HG02840 (cell line): ENCODE results near the gene GALNT2.

Experiments used
- ATAC-seq: cut with Tn5 transposase; IDR thresholded peaks from one replicate; pipeline ENCODE4 v1.9.1; 2021; ENCODE audit warnings: mild to moderate bottlenecking, moderate library complexity, moderate number of reproducible peaks; ENCODE audit not compliant: unreplicated experiment, low FRiP score

GALNT2 gene

DNA sequence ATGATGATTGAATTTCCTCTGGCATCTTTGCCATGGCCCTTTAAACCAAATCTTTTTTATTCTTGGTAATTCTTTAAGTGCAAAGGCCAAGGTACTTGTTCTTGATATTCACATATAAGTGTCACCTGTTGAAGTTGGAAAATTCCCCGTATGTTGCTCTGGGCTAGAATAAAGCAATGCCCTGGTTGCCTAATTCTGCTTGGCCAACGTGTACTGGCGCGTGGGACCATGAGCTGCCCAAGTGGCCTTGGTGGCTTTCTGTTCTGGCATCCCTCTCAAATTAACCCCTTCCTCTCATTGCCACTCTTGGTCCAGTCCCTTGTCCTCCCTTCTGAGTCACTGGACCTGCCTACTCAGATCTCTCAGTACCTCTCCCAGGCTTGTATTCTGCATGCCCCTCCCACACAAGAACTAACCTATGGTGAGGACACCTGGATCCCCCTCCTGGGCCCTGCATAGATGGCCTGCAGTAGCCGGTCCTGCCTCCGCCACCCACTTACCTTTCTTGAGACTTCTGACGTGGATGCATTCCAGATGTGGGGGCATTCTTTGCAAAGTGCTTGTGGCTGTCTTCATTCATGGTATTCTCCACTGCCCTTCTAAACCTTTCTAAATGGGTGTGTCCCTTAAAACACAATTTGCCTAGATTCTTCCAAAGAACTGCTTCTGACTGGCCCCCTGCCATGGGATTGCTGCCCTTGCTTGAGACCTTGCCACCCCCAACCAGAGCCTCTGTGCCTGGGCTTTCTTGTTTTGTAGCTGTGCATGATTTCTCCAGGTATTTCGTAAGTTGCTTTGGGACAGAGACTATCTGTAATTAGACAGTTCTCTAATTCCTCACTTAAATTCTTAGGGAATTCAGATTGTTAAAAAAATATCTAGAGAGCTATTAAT, 152.4 kb downstream of the GALNT2 start:
- no peak for ATAC-seq

DNA sequence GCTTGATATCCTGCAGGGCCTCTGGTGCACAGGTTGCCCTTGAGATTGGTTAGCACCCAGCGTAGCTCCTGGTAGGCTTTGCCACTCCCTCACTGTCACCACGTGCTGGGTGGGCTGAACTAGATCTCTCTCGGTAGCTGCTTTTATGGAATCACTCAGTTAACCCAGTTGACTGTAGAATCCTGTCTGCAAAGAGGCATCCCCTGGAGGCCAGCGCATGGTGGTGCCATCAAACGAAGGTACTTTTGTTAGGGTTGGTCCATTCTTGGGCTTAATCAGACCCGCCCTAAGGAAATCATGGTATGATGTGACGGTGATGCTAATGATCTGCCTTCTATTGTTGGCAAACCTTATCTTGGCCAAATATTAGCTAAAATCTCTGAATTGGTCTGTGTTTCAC, 153.4 kb downstream of the GALNT2 start:
- no peak for ATAC-seq

DNA sequence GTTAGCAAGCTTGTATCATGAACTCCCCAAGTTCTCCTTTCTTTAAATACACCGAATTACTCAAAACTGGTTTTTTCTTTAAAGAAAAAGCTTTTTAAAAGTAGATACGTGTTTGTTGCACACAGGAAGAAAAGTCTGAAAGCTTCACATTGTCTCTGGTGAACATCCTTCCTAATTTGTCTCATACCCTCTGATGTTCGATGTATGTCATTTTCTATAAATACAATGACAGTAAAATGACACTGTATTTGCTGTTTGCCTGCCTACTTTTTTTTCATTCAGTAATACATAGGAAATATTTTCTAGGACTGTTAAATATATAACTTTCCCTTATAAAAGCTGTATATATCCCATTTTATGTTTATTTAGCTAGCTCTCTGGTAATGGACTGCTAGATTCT, 153.9 kb downstream of the GALNT2 start:
- ATAC-seq, result no peak

DNA sequence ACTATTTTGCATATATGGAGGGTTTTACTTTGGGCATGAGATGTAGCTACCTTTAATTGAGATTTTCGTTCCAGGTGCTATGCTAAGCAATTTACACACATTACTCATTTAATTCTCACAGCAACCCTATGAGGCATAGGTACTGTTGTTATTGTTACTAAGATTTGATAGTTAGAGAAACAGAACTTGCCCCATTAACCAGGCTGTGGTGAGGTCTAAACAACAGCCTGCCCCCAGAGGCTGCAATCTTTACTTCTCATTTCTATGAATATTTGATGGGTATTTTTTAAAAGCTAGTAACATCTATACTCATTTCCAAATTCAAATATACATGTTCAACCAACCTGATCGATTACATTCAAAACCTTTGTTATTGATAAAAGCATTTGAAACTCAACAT, 155.6 kb downstream of the GALNT2 start:
- ATAC-seq, result no peak

DNA sequence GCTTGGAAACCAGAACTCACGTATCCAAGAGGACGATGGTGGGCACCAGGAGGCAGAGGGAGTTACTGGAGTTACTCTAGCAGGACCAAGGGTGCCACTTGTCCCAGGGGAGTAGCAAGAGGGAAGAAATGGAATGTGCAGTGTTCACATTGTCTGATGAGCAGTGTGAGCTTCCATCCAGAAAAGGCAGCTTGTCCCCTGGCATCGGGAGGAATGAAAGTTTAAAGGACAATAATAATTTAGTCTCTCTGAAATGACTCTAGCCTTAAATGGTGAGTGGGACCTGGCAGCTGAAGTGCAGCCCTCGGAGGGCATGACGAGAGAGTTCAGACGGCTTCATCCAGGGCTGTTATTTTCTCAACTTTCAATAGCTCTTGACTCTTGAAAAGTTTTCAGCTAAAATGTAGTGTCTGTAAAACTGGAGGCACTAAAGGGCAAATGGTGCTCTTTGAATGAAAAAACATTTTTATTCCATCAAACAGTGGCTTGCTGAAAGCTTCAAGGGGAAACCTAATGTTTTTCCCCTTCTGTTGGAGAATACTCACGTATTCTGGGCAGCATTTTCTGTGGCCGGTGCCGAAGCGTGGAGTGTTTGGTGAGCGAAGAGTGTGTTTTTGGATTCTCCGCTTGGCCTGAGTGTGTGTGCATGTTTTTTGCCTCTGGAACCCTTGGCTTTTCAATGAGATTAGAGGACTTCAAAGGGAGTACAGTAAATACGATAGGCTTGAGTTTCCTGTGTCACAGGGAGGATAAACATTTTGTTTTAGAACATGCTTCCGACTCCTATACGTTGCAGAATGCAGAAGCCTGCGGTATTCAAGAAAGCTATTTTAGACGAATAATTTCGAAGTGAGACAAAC, 157.3 kb downstream of the GALNT2 start:
- no peak for ATAC-seq

DNA sequence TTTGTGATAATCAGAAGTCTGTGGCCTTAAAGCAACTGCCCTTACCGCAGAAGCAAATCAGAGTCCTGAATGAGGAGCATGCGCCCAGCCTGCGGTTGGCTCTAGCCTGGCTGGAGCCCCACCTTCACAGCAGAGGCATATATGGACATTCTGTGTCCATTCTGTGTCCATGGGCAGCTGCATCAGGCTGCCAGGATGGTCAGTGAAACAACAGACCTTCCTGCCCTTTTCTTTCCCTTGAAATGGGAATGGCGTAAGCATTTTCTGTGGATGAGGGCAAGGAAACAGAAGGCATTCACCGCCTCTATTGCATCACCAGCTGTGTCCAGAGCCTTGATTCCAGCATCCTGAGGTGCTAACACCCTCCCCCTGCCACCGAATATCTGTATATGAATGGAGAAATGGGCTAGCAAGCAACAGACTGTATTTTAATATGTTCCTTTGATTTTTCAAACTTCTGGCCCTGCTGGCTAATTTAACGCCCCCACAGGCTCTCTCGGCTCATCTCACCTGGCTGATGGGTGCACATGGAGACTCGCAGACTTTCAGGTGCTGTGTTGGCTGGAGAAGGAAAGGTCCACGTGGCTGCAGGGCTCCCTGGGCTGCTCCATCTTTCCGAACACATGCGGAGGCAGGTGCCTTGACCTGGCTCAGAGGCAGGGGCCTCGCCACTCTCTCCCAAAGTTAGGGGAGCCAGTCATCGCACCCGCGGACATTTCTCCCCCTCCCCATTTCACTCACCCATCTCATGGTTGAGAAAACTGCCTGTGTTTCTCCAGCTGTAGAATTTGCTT, 159.2 kb downstream of the GALNT2 start:
- ATAC-seq, result no peak

DNA sequence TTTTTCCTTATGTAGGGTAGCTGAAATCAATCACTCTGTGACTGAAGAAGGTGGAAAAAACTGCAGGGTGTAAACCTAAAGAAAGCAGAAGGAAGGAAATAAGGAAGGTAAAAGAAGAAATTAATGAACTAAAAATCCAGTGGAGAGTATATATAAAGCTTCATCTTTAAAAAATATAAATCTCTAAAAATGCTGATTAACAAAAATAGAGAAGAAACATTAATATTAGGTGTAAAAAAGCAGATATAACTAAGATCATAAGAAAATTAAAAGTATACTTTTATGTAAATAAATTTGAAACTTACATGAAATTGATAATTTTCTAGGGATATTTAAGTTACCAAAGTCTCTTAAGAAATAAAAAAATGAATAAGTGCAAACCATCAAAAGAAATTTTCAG, 159.8 kb downstream of the GALNT2 start:
- no peak for ATAC-seq

DNA sequence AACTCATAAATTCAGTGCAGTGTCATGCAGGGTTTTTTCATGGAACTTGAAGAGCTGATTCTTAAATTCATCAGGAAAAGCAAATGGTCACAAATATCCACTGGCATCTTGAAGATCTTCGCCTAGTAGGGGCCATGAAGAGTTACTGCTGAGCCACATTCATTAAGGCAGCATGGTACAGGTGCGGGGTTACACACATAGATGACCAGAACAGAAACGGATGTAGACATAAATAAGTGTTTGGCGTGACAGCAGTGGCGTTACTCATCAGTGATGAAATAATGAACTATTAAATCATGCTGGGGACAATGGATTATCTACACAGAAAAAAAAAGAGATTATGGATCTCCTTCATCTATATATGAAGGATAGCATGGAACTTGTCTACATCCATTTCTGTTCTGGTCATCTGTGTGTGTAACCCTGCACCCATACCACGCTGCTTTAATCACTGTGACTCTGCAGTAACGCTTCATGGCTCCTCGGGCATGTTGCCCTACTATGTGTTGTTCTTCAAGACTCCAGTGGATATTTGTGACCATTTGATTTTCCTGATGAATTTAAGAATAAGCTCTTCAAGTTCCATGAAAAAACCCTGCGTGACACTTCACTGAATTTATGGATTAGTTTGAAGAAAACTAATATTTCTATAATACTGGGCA, 161.3 kb downstream of the GALNT2 start:
- ATAC-seq, result no peak

DNA sequence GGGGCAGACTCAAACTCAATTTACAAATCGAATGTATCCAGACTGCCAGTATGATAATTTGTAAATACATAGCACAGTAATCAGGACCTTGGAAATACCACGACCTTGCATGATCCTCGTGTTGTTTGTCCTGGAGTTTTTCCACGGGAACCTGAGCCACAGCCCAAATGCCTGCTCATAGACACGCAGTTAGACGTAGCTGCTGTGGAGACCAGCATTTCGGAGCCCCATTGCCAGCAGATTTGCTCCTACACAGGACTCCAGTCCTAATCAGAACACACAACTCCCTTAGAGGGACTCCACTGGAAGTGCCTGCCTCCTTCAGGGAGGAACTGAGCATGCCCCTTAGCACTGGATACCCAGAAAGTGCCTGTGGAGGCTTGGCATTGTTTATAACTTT, 163.2 kb downstream of the GALNT2 start:
- ATAC-seq, result no peak

DNA sequence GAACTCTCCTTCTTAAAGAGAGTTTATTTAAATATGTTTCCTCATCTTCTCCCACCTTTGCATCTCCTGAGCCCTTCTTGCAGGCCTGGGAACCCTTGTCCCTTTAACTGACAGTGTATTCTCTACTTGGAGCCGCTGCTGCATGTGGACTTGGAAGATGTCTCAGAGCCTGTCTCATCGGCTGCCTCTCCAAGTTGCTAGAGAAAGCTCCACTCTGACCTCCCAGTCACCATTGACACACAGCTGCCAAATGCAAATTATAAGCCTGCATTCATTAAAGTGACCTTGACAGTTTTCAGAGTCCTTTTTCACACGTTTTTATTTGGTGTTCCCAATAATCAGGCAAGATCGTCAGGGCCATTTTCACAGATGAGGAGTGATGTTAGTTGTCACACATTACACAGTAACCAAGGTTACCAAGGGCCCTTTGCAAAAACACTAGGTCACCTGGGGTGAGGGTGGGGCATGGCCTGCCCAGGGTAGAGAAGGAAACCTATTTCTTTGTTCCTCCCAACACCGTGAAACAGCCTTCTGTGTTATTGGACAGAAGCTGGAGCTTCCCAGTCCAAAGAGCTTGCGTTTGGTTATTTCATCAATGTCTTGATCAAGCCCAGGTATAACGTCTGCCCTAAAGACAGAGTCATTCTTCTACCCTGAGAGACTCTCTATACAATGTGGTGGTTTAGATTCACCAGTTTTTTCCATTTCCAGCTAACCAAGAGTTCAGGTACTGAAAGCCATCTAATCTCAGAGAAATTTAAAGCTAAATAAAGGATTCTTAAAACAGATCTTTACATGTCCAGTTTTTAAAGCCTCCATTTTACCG, 164.1 kb downstream of the GALNT2 start:
- ATAC-seq, result no peak

DNA sequence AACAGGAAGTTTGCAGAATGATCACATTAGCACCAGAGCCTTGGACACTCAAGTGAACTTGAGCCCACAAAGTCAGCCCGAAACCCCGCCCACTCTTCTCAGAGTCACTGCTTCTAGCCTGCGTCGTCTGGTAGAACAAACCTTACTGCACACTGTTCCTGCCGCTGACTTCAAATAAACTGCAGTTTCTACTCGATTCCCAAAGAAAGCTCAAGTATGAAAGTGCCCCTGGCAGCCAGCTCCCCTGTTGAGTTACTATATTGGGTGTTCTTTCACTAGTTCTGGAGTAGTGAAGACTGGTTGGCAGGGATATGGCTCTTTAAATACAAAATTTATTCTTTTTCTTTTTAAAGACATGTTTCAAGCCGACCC, 164.7 kb downstream of the GALNT2 start:
- no peak for ATAC-seq

DNA sequence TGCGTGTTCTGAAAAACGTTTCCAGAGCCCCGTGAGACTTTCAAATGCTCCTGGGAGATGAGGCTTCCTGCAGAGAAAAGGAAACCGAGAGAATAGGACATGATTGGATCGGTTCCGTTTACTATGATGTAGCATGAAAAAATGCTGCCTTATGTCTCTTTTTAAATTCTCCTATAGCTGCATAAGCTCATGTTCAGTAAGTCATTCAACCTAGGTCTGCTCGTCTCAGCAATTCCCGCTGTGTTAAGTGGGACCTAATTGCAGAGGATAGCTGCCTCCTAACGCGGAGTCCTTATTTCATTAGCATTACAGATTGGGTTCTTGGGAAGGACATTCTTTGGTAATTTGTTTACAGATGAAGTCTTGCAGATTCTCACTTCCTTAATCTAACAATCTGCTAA, 165.3 kb downstream of the GALNT2 start:
- ATAC-seq, result no peak

DNA sequence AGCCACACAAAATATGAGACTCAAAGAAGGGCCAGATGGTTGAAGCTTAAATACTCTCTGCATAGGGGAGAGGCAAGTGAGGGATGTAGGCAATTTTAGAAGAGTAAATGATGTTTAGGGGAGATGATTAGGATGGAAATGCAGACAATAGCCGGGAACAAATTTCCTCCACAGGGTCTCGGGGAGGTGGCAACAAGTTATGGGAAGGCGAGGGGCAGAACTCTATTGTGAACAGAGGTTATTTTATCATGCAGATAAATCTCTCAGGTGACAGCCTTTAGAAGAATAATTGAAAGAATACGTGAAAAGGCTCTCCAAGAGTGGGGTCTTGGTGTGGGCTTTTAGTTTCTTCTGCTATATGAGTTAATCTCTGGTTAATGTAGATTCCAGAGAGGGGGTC, 166.7 kb downstream of the GALNT2 start:
- no peak for ATAC-seq

DNA sequence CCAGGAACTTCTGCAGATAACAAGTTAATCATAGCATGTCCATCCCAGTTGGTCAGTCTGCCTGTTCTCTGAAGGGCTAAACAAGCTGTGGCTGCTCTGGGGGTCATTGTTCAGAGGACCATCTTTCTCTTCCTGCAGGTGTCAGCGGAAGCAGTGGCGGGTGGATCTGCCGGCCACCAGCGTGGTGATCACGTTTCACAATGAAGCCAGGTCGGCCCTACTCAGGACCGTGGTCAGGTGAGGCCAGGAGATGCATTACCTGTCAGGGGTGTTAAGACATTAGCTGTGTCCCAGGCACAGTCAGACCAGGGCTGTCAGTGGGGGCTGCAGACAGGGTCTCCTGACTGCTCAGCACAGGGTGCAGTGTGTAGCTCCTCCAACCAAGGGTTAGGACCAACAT, 168.8 kb downstream of the GALNT2 start:
- no peak for ATAC-seq

DNA sequence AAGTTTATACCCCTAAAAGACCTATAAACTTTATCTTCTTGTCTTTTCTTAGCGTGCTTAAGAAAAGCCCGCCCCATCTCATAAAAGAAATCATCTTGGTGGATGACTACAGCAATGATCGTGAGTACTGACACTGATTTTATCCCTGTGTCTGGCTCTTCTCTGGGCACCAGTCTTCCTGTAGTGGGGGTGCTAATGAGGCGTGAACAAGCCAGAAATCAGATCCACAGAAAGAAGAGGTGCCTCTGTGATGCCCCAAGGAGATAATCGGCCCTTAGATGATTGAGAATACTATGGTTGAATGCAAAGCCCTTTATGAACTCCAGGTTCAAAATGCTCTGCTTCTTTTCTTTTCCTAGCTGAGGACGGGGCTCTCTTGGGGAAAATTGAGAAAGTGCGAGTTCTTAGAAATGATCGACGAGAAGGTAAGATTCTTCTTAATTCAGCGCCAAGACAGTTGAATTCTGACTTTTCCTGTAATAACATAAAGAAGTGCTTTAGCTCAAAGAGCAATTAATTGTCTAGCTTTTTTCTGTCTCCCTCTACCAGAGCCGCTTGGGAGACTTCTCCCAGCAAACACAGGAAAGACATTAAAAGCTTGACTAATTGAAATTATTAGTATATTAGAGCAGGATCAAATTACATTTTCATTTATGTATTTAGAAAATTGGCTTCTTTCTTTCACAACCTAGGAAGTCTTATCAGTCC, 169.4 kb downstream of the GALNT2 start:
- no peak for ATAC-seq

DNA sequence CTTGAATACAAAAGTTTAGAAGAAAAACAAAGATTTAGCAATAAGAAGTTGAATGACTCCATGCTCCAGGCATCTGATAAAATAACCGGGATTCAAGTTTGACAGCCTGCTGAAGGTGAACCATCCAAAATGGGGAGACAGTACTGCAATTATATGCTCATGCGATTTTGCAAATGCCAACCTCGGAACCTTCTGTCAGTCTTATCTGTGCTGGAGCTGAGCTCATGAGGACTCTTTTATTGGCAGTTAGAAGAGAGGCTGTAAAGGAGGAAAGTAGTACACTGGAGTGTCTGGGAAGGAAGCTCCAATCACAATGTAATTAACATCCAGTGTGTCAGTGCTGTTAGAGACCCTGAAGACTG, 170.0 kb downstream of the GALNT2 start:
- ATAC-seq, result no peak

DNA sequence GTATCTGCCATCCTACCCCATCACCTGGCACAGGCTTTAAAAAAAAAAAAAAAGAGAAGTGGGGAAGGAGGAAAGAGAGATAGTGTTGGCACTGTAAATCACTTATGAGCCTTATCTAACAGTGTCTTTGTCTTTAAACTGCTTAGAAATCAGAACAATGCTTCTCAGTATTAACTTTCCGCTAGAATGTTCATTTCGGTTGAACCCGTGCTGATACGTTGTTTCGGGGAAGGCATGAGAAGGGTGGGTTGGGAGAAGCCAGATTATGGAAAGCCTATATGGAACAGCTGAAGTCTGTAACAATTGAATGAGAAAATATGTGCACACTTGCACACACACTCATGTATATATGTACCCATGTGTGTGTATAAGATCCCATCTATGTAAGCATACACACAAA, 170.8 kb downstream of the GALNT2 start:
- no peak for ATAC-seq

DNA sequence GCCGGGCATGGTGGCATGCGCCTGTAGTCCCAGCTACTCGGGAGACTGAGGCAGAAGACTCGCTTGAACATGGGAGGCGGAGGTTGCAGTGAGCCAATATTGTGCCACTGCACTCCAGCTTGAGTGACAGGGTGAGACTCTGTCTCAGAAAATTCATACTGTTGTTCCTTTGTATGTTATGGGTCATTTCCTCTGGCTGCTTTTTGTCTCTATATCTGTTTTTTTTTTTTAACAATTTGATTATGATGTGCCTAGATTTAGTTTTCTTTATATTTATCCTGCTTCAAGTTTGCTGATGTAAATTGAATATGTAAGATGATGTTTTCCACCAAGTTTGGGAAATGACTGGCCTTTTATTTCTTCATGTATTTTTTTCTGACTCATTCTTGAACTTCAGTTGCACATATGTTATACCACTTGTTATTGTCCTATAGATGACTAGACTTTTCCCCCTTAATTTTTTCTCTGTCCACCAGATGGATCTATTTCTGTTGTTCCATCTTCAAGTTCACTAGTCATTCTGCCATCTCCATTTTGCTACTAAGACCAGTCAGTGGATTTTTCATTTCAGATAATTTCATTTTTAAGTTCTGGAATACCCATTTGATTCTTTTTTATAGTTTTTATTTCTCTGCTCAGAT, 173.5 kb downstream of the GALNT2 start:
- no peak for ATAC-seq

DNA sequence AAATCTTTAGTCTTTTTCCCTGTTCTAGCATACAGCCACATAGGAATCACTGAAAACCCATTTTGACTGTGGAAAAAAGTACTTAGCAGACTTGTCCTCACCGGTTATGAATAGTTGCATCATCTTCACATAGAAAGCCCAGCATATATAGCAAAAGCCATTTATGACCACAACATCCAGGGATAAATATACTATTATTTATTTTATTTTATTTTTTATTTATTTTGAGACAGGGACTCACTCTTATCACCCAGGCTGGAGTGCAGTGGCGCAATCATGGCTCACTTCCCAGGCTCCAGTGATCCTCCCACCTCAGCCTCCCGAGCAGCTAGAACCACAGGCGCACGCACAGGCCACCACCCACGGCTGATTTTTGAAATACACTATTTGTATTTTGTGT, 175.3 kb downstream of the GALNT2 start:
- ATAC-seq, result no peak
